HG03039 (cell line): ENCODE measurements around the gene VCPKMT.

Source experiments
- ATAC-seq: cut with Tn5 transposase; IDR thresholded peaks from one replicate; pipeline ENCODE4 v1.9.1; 2021; ENCODE audit warnings: mild to moderate bottlenecking, moderate library complexity; ENCODE audit not compliant: unreplicated experiment

VCPKMT gene

DNA sequence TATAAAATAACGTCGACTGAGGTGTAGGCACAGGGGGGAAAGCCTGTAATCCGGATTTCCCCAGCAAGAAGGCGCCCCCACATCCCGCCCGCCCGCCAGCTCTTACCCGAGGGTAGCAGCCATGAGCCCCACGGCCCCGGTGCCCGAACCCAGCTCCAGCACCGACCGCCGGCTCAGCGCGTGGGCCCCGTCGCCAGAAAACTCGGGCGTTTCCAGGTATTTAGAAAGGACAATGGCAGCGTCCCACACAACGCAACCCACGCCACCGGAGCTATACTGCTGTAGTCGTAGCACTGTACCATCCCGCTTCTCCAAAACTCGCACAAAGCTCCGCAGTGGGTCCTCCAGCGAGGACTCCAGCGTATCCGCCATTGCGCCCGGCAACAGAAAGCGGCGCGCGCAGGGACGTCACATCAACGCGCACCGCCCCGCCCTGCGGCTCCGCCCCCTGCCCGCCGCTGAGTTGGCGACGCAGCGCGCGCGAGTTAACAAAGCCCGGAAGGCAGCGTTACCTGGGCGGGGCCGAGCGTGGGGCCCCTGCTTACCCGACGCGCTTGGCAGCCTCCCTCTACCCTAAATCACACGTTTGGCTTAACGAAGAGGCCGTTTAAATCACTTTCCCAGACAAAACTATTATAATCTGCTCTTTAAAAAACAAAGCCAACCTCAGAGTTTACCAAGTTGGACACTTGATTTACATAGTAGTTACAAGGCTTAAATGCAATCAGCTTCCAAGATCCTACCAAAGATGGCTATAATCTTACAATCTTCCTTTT is at the start of gene VCPKMT:
VCPKMT (minus strand) TSS at position 392 of the 776 bp plus-strand sequence; CDS start at position 372, 20 bp downstream.
- ATAC-seq, result peak; percentile 97

DNA sequence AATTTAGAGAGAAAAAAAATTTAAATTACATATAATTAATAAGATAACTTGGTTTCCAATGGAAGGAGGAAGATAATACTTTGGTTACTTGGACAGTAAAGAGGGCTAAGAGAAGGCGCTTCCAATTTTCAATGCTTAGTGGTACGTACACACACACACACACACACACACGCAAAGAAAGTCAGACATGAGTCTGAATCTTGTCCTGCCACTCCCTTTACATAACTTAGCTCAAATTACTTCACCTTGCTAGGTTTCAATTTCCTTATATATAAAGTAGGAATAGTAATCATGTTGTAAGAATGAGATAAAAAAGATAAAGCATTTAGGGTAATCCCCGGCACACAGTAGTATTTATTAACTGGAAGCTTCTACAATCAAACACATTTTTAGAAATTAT is 39.7 kb upstream of the VCPKMT start:
- no peak for ATAC-seq

DNA sequence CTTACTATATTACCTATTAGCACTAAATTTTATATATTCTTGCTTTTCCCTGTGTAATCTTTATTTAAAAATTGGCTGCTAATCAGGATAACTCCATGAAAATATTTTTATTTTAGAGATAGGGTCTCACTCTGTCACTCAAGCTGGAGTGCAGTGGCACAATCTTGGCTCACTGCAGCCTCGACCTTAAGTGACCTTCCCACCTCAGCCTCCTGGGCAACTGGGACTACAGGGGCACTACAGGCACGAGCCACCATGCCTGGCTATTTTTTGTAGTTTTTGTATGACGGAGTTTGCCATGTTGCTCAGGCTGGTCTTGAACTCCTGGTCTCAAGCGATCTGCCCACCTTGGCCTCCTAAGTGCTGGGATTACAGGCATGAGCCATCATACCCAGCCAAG is 32.4 kb upstream of the VCPKMT start:
- no peak for ATAC-seq

GRCh38 chr14:50139192-50139591 is 22.8 kb upstream of the VCPKMT start:
- ATAC-seq, result no peak

DNA sequence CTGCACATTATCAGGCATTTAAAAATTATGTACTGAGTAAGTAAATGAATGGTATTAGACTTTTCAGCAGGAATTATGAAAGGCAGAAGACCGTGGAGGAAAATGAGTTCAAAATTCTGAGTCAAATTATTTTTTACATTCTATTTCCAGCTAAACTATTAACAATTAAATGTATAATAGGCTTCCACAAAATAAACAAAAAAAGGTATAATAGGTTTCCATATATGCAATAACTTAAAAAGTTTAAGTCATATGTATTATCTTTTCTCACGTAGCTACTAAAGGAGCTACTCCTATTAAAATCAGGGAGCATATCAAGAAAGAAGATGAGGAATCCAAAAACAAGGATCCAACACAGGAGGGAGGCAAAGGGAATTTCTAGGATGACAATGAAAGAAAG is 11.4 kb upstream of the VCPKMT start:
- ATAC-seq, result no peak

DNA sequence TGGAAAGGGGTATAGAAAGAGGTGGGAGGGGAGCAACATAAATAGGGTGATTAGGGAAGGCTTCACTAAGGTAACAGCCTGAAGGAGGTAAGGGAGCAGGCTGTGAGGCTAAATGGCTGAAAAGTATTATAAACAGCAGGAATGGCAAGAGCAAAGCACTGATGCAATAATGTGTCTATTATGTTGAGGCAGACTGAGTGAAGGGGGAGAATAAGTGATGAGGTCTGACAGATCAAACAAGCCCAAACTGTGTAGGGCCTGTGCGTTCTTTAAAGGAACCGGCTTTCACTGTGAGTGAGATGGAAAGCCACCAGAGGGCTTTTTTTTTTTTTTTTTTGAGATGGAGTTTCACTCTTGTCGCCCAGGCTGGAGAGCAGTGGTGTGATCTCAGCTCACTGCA is 6.7 kb upstream of the VCPKMT start:
- no peak for ATAC-seq

GRCh38 chr14:50122291-50122690 is 5.9 kb upstream of the VCPKMT start:
- no peak for ATAC-seq

DNA sequence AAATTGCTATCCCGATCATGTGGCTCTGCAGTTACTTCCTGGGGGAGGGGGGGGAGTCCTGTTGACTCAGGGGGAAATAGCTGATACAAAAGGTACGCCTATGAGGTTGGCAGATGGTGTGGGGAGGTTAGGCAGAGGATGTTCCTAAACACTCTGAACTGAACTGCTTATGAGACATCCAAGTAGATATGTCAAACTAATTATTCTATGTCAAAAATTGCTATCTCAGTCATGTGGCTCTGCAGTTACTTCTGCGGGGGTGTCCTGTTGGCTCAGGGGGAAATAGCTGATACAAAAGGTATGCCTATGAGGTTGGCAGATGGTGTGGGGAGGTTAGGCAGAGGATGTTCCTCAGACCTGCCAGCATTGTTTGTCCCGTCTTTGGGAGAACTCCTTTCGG is 5.1 kb upstream of the VCPKMT start:
- ATAC-seq, result no peak

- no peak for ATAC-seq
Observed at GRCh38 chr14:50117456-50117855, 1.1 kb upstream of the VCPKMT start.

GRCh38 chr14:50116966-50117365 is 594 bp upstream of the VCPKMT start:
- ATAC-seq, result no peak

- ATAC-seq, result no peak
Observed at GRCh38 chr14:50113381-50114035, 2.9 kb downstream of the VCPKMT start.

DNA sequence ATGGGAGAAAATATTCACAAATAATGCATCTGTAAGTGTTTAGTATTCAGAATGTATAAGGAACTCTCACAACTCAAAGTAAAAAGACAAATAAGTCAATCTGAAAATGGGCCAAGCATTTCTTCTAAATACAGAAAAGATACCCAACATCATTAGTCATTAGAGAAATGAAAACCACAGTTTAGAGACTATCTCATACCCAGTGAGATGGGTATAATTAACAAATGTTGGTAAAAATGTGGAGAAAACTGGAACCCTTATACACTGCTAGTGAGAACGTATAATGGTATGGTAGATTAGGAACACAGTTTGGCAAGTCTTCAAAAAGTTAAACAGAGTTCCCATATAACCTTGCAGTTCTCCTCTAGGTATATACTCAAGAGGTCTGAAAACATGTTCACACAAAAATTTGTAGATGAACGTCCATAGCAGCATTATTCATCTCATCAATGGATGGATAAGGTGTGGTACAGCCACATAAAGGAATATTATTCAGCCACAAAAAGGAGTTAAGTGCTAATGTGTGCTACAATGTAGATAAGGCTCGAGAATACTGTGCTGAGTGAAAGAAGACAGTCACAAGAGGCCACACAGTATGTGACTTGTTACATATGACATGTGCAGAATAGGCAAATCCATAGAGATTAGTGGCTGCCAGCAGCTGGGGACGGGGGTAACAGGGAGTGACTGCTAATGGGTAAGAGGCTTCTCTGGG is 5.9 kb downstream of the VCPKMT start:
- no peak for ATAC-seq

DNA sequence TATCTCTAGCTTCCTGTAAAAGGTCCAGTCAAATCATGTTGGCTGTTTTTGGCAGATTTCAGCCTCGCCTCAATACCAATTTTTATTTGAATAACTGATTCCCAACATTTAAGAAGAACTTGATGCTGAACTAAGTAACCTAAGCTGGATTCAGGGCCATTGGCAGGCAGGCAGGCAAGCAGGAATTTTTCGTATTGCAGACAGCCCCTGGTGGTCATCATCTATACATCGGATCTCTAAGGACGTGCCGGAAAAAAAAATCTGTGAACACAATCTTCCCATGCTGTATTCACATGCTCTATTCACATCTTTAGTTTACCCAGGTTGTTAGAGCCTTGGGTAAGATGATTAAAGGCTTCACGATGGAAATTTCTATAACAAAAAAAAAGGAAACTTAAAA is 7.0 kb downstream of the VCPKMT start:
- ATAC-seq, result no peak

DNA sequence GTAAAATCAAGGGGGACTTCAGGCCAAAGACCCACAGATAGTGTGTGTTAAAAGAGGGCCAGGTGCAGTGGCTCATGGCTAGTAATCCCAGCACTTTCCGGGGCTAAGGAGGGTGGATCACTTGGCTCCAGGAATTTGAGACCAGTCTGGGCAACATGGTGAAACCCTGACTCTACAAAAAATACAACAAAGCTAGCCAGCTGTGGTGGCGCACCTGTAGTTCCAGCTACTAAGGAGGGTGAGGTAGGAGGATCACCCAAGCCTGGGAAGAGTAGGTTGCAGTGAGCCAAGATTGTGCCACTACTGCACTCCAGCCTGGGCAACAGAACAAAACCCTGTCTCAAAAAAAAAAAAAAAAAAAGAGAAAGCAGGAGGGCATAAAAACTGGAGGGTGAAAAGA is 8.5 kb downstream of the VCPKMT start:
- ATAC-seq, result no peak

DNA sequence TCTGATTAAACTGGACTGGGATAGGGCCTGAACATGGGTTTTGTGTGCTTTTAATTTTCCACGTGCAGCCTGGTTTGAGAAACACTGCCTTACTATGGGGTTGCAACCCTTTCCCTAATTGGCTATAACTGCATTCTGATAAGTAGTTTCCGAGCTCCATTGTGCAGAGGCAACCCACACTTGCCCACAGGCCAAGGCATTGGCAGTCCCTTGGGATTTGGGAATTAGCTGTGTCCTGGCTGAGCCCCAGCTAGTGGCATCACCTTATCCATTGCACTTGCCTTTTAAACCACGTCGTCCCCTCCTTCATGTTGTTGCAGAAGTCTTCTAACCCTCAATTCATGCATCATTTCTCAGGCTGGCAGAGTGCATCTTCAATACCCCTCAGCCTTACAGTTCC is 10.2 kb downstream of the VCPKMT start:
- ATAC-seq, result no peak

DNA sequence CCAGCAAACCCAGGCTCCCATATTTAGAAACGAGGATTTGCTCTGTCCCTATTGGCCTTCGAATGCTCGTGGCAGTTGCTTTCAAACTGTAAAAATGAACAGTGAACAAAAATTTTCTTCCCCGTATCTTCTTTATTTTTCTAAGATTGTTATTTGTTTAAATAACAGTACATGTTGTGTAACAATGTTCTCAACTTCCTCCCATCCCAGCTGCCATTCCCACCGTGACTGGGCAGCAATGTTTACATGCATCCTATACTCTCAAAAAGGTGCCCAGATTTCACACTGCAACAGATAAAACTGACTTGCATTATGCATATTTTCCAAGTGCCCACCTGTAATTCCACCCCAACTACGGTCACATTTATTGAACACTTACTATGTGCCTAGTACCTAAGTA is 12.8 kb downstream of the VCPKMT start:
- ATAC-seq, result no peak

- ATAC-seq, result no peak
Observed at GRCh38 chr14:50101417-50101816, 15.0 kb downstream of the VCPKMT start.

DNA sequence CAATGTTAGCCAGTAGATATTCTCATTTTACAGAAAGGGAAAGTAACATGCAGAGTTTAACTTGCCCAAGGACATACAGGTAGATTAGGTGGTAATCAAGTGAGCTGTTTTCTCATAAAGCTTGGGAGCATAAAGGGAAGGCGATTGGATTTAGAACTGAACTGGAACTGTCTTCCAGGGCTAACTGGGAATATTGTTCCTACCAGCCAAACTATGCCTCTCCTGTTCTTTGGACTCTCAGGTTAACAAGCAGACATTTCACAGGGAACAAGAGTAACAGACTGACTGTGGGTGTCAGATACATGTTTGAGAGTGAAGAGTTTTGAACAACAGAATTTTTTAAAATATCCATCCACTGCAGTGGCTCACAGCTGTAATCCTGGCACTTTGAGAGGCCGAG is 15.6 kb downstream of the VCPKMT start:
- ATAC-seq, result no peak

- ATAC-seq, result no peak
Observed at GRCh38 chr14:50099335-50099734, 17.0 kb downstream of the VCPKMT start.

DNA sequence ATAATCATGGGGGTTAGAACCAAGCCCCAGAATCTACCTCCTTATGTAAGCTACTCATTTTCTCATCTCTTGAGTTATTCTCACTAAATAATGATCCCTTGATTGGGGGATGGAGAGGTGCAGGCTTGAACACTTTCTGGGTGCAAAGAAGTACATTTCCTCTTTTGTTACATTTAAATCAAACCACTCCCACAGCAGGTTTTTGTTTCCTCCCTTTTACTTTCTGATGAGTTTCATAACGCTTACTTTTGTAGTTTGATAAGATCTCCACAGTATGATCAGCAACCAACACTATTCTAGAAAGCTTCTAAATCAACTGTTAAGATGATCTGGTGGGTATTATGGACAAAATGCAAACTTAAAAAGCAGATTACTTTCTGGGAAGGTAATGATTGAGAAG is 20.5 kb downstream of the VCPKMT start:
- no peak for ATAC-seq

- ATAC-seq, result no peak
Observed at GRCh38 chr14:50094056-50094755, 22.2 kb downstream of the VCPKMT start.
